ENCODE measurements around the gene CTSZ.

GRCh38 chr20:59015812-59016711 is 9.0 kb upstream of the CTSZ start:
- TF ChIP-seq KAT7 (CRISPR knock-in tag; IDR thresholded peaks at IDR 0.05; ENCODE audit: borderline replicate concordance): no peak
- TF ChIP-seq E2F1 (CRISPR knock-in tag; IDR thresholded peaks at IDR 0.05): no peak
- TF ChIP-seq ESRRA (CRISPR knock-in tag; IDR thresholded peaks at IDR 0.05; ENCODE audit: borderline replicate concordance): no peak
- TF ChIP-seq SP1 (CRISPR knock-in tag; conservative IDR thresholded peaks at IDR 0.05): no peak
